Hematopoietic multipotent progenitor cell treated with erythropoietin and hydrocortisone succinate and interleukin-3 and kit ligand, for 8 days (in vitro differentiated cells): ENCODE results near the gene CPB1.
"Not testable (repeated sequence)": the region's sequence is repeated elsewhere in the genome, so short reads cannot be mapped to it uniquely, and the experiment has no call there.

Experiments
- DNase-seq: peaks from one replicate; pipeline ENCODE4 v3.0.0-alpha.2; 2015

Gene CPB1

DNA sequence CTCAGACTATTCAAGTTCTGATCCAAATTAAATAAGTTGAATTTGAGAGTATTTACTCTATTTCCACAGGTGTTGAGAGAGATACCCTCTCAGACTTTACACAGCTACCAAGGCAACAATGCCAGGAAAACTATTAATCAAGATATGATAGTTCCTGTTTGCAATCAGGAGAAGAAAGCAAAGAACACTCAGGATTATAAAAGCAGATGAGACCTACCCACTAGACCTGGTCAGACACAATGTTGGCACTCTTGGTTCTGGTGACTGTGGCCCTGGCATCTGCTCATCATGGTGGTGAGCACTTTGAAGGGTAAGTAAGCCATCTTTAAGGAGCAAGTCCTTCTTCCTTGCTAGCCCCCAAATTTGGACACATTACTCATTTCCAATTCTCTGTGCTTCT lies at the start of gene CPB1:
Gene CPB1, plus strand, starts transcription at position 227 of the 400 bp plus-strand sequence. Its CDS starts 13 bp downstream, at position 240.
- DNase-seq, result no peak

DNA sequence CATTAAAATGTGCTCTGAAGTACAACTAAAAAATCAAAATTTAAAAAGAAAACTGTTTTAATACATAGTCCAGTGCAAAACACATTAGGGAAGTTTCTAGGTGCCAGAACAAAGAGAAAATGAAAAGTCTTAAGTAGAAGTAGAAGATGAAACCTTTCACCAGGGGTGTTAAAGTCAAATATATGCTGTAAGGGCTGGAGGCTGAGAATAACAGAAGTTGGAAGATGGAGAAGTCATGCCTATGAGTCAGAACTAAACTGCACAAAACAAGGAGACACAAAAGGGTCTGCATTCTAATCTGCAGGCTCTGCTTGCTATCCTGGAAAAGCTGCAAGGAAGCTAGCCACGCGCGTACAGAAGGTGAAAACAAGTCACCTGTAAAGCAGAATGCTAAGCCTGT lies 48.7 kb upstream of the CPB1 start:
- no peak for DNase-seq

DNA sequence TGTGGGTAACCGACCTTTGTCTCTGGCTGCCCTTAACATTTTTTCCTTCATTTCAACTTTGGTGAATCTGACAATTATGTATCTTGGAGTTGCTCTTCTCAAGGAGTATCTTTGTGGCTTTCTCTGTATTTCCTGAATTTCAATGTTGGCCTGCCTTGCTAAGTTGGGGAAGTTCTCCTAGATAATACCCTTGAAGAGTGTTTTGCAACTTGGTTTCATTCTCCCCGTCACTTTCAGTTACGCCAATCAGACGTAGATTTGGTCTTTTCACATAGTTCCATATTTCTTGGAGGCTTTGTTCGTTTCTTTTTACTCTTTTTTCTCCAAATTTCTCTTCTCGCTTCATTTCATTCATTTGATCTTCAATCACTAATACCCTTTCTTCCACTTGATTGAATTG lies 42.6 kb upstream of the CPB1 start:
- not testable (repeated sequence) for DNase-seq

DNA sequence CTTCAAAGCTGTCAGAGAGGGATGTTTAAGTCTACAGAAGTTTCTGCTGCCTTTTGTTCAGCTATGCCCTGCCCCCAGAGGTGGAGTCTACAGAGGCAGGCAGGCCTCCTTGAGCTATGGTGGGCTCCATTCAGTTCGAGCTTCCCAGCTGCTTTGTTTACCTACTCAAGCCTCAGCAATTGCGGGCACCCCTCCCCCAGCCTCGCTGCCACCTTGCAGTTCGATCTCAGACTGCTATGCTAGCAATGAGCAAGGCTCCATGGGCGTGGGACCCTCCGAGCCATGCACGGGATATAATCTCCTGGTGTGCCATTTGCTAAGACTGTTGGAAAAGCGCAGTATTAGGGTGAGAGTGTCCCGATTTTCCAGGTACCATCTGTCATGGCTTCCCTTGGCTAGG lies 41.5 kb upstream of the CPB1 start:
- not testable (repeated sequence) for DNase-seq

DNA sequence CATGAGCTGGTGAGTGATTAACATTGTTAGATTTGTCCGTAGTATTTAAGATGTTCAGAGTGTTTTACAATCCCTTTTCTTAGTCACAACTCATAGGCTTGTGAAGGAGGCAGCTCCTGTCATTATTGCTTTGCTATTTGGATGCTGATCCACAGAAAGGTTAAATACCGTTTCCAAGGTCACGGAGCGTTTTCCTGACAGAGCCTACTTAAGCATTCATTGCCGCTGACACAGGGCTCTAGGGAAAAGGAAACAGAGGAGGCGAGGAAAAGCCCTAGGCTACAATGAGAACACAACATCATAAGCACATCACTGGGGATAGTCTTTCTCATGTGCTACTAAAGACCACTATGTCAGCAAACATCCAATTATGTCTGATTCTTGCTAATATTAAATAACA lies 38.5 kb upstream of the CPB1 start:
- no peak for DNase-seq

DNA sequence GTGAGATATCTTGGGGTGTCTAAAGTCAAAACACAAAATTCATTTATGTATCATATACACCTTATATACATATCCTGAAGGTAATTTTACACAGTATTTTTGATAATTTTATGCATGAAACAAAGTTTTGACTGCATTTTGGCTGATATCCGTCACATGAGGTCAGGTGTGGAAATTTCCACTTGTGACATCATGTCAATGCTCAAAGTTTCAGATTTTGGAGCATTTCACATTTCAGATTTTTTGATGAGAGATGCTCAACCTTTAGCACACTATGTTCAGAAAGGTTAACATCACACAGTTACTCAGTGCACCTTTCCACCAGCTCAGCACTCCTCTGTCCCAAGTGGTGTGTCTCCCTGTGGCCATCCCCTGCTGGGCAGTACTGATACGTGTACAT lies 37.7 kb upstream of the CPB1 start:
- no peak for DNase-seq

DNA sequence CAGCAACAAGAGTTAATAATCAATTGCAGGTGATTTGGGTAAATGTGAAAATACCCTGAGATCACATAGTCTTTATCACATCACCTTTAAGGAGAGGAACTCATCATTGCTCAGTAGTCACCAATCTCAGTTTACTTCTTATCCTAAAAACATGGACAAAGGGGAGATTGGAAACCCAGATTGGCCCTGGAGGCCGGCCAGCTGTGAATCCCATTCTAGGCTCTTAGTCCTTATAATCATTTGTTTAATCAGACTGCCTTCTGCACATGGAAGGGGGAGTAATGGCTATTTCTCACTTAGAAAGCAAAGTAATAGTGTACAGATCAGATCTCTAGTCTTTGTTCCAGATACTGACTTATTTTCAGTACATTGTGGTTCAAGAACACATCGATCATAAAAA lies 37.2 kb upstream of the CPB1 start:
- DNase-seq, result no peak

DNA sequence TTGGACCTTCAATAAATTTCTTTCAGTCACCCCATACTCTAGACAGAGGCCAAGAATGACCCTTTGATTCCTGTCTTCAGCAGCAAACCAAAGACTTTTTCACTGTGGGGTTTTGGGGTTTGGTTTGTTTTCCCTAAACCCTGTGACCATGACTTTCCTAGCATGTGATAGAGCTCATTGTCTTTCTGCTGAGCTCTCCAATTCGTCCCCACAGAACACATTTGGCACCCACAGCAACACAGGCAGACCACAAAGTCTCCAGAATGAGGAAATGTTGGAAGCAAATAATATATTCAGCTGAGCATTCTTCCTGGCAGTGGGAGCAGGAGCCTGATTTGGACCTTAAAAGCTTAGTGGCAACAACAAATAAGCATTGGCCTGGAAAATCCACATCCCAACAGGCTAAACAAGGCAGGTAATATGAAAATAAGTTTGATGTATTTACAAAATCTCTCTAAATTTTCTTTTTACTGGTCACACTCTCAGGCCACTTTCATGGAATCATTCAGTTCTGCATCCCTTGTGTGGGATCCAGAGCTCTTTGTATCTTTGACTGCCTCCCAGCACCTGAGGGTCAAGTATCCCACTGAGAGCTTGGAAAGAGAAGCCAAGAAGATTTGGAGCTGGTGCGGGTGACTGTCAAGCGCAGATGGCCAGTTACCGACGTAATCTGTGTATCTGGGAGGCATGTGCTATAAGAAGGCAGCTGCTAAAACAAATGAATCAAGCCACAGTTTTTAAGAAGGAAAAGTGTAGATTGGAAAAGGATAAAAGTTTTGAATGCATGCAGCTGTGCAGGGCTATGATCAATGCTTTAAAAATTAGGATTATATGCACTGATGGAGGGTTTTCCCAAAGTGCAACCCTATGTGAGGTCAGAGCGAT lies 36.5 kb upstream of the CPB1 start:
- no peak for DNase-seq

- no peak for DNase-seq
These were observed 35.7 kb upstream of the CPB1 start for GRCh38 chr3:148791920-148792319.

DNA sequence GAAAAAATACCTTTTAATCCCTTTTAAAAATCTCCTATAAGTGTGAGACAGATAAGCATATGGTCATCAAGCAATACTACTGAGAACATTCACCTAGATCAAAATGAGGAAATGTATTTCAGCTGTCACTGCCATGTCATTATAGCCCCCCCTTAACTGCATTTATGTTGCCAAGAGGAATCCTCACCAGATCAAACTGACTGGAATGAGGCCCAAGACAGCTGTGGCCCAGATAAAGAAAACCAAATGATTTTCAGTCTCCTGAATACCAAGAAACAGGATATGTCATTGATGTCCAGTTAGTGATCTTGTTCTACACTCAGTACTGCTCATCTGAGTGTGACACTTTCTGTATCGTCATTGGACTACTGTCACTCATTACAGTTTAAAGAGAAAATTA lies 35.1 kb upstream of the CPB1 start:
- DNase-seq, result peak; percentile 62

DNA sequence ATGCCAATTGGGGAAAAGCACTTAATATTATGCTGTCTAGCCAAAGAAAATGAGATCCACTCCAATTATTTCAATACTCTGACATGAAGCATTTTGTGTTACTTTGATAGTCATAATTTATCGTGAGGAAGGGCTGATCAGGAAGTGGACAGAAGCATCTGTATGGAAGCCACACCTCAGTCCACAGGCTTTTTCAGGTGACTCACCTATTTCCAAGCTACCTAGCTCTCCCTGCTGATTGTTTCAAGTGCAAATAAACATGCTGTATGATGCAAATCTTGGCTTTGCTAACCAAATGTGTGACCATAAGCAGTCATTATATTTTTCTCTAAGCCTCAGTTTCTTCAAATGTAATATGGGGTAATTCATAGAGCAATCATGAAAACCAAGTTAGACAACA lies 30.8 kb upstream of the CPB1 start:
- no peak for DNase-seq

DNA sequence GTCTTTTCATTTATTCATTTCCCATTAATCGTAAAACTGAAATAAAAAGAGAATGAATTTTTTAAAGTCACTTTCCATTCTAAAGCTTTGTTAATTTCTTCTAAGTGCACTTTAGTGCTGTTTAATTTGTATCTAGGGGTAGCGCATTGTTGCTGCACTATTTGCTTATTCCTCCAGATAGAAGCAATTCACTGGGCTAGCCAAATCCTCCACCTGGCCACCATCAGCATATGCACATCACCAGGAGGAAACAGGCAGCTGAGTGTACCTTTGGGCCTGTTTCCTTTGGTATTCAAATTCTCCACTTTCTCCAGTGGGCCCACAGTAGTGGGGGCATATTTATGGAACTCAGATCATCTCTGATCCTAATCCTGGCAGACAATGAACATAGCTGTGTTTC lies 29.8 kb upstream of the CPB1 start:
- no peak for DNase-seq

GRCh38 chr3:148800414-148800813 lies 27.2 kb upstream of the CPB1 start:
- DNase-seq, result no peak

GRCh38 chr3:148809835-148810234 lies 17.8 kb upstream of the CPB1 start:
- DNase-seq, result no peak

- no peak for DNase-seq
These were observed 12.1 kb upstream of the CPB1 start for GRCh38 chr3:148815316-148816110.

- no peak for DNase-seq
These were observed 11.2 kb upstream of the CPB1 start for GRCh38 chr3:148816427-148816826.

- DNase-seq, result no peak
These were observed 10.6 kb upstream of the CPB1 start for GRCh38 chr3:148816981-148817525.

DNA sequence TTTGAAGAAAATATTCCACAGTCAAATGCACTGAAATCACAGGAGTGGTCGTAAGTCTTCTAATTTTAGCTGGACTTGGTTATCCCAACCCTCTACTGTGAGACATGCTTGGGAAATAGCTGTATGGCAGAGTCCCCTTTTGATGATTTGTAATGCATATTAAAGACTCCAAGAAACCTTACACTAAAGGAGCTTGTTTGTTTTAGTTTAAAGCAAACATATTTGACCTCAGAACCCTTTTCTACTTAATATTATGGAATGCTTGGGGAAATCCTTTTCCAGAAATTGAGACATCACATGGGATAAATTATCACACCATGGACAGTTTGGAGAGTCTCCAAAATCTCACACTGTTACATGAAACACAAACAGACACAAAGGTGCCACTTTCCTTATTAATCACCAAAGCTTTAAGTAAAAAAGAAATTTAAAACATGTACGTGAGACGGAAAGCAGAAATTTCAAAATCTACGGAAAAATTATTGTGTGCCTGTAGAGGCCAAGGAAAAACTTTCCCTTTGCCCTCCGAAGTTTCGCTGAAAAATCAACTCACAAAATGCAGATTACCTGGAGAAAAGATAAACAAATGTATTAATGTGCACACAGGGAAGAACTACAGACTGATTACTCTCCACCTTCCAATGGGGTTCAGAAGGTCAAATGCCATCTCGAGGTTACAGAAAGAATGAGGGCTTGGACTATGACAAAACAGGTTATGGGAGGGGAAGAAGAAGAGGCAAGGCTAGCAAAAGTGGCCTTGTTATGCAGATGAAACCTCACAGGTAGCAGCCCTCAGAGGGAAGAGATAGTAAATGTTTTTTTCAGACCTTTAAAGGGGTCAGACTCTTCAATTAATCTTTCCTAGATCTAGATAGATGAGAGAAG lies 7.0 kb upstream of the CPB1 start:
- no peak for DNase-seq

DNA sequence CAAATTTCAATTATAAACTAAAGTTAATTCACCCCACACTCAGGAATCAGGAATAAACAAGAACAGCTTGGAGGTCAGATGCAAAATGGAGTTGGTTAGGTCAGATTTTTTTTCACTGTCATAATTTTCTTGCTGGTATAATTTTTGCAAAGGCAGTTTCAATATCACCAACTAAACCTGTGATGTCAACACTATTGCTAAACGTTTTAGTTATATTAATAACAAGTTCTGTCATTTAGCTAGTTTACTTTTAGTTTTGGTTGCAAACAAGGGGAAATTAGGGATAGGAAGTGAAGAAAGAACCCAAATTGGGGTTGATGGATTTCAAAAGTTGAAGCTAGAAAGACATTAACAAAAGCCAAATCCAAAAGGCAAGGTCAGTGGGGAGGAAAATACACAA lies 4.6 kb upstream of the CPB1 start:
- no peak for DNase-seq

DNA sequence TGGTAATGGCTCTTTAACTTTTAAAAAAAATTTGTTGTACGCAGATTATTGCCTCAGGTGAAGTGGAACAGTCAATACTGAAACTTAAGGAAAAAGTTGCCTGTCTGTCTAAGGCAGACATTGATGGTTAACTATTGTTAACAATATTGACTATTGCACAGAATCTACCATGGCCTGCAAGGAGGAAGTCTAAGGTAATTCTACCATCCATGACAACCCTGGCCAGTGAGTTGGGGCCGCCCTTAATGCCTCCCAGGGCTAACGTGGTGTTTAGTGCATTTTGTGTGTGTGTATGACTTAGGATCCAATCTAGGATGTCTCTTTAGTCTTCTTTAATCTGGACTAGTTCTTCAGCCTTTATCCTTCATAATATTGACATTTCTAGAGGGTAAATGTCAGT lies 2.1 kb upstream of the CPB1 start:
- DNase-seq, result no peak

DNA sequence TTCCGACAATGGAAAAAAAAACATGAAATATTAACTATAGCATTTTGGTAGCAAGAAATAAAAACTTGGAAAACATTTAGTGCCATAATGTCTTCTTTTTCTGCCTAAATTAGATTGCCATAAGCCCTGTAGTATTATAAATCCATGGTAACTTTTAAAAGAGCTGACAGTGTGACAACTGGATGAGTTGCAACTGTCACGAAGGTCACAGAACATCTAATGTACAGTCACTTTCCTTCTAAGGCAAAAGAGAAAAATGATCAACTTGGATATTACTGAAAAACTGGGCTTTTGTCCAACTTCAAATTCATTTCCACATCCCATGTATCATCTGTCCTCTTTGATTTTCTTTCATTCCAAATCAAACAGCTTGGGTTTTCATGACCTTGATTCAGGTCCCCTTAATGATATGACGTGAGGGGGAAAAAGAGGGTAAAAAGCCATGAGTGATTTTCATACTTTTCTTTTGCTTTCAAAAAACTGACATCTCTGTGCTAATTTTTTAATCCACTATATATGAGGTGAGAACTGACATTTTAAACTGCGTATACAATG lies 602 bp downstream of the CPB1 start:
- no peak for DNase-seq

- DNase-seq, result no peak
These were observed 2.3 kb downstream of the CPB1 start for GRCh38 chr3:148829926-148830325.

- DNase-seq, result no peak
These were observed 5.6 kb downstream of the CPB1 start for GRCh38 chr3:148833223-148833622.
